Measurements from ENCODE around the gene DNAAF9.
"Not testable (repeated sequence)": the region's sequence is repeated elsewhere in the genome, so short reads cannot be mapped to it uniquely, and the experiment has no call there.

The DNAAF9 gene

GRCh38 chr20:3407040-3407770 lies at the start of gene DNAAF9:
Gene DNAAF9, minus strand, starts transcription at chr20:3407669. Its CDS starts 112 bp downstream, at chr20:3407557.
- DNase-seq = peak; percentile 38 to 44

DNA sequence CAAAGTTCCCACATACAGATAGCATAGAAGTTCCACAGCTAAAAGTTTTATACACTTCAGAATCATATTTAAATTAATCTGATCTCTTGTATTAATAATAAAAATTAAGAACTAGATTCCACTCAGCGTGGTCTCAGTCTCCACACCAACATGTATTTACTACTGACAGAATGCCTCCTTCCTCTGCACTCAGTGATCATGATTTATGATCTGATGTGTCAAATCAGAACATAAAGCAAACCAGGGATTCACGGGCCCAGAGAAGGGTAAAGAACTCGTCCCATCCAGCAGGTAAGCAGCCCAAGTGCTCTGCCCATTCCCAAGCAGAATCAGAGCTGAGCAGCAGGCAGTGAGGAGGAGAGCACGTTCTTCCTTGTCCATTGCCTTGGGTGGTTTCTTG lies 49.2 kb upstream of the DNAAF9 start:
- no peak for DNase-seq

DNA sequence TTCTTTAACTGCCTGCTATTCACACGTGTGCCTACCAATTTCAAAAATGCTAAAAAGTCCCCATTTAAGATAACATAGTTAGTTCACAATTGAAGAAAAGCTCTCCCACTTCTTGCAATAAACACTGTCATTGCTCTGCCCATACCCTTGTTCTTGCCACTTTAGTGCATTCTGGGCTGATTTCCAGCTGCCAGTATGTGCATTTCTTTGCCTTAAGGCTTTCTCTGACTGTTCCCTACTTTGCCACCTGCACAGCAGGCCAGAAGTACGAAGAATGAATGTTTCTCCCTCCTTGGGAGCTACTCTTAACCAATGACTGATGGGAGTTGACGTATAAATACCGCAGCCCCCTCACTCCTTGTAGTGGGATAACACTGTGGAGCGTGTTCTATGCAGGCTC lies 47.4 kb upstream of the DNAAF9 start:
- DNase-seq = no peak

DNA sequence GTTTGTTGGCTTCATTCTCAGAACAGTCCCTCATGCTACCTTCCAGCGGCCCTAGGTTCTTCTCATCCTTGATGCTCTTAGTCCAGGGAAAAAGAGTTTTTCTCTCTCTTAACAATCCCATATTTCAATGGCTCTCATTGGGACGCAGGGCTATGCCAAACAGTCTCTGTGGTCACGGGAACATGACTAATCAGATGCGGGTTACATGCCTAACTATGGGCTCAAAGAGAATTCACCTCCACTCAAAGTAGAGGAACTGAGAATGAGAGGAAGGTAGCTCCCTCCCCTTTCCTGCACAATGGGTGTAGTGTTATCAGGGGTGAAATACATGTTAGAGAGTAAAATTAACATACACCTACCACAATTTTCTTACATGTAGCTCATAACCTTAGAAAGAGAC lies 45.2 kb upstream of the DNAAF9 start:
- no peak for DNase-seq

- DNase-seq = no peak
Measured at GRCh38 chr20:3452136-3452535, 44.7 kb upstream of the DNAAF9 start.

GRCh38 chr20:3449319-3449718 lies 41.9 kb upstream of the DNAAF9 start:
- DNase-seq = no peak

- no peak for DNase-seq
Measured at GRCh38 chr20:3447321-3447720, 39.9 kb upstream of the DNAAF9 start.

DNA sequence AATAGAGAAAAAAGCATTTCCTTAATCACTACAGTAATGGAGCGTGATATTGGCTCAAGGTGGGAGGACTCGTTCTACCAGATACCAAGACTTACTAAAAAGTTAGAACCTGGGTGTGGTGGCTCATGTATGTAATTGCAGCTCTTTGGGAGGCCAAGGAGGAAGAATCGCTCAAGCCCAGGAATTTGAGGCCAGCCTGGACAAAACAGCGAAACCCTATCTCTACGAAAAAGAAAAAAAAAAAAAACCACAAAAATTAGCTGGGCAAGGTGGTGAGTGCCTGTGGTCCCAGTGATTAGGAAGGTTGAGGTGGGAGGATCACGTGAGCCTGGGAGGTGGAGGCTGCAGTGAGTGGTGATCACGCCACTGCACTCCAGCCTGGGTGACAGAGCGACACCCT lies 39.3 kb upstream of the DNAAF9 start:
- no peak for DNase-seq

DNA sequence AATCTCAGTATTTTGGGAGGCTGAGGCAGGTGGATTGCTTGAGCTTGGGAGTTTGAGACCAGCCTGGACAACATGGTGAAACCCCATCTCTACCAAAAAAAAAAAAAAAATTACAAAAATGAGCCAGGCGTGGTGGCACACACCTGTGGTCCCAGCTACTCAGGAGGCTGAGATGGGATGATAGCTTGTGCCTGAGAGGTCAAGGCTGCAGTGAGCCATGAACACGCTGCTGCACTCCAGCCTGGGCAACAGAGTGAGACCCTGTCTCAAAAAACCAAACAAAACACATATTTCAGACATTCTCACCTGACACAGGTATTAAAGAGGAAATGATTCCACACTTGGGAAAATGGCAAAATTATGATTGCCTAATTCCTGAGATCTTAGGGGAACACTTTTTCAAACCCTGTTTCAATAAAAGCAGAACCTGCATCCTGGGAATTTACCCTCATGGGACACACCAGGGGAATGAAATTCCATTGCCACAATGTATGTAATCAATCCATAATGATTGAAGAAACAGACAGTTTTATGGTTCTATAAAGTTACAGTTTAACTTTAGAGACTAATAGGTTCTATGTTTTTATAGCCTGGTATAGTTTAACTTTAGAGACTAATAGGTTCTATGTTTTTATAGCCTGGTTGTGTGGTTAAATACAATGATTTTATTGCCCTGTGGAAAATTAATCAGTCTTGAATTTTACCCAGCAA lies 29.6 kb upstream of the DNAAF9 start:
- no peak for DNase-seq

DNA sequence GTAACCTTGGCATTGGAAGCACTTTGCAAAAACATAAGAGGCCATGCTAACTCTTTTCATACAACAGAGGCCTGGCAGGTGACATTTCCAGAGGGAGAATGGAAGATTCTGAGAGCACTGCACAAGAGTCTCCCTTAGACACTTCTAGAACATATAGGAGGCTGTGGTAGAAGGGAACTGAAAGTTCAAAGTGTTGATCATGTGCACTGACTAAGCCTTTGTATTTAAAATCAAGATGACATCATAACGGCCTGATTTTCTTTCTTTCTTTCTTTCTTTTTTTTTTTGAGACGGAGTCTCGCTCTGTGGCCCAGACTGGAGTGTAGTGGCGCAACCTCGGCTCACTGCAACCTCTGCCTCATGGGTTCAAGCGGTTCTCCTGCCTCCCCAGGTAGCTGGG lies 26.8 kb upstream of the DNAAF9 start:
- DNase-seq = no peak

DNA sequence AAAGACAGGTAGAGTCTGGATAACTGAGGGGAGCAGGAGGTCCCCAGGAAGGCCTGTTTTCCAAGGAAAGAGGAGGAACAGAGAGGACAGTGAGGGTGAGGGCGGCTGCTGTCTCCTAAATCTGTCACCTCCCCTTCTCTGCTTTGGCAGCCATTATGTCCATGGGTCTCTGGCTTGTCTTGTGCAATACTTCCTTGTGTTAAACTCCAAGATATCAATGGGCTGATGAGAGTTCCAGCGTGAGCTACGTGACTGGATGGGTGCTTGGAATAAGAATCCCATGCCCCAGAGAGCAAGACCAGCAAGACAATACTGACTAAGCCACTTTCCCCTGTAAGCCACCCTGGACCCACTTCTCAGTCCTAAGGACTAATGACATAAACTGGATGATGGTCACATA lies 26.3 kb upstream of the DNAAF9 start:
- no peak for DNase-seq

GRCh38 chr20:3432844-3433243 lies 25.4 kb upstream of the DNAAF9 start:
- no peak for DNase-seq

DNA sequence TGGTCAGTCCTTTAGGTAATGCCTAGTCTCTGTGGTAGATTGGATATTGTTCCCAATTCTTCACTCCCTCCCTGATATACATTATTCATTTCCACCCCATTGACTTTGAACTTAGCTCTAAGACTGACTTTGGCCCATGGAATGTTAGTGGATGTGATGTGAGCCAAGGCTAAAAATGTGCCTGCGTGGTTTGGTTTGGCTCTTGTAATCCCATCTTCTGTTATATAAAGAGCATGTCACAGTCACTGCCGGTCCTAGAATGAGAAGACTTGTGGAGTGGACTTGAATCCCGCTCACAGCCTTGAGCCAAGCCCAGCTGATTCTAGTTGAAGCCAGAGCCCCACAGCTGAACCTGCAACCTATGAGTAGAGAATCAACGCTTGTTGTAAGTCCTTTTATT lies 23.6 kb upstream of the DNAAF9 start:
- DNase-seq = no peak

DNA sequence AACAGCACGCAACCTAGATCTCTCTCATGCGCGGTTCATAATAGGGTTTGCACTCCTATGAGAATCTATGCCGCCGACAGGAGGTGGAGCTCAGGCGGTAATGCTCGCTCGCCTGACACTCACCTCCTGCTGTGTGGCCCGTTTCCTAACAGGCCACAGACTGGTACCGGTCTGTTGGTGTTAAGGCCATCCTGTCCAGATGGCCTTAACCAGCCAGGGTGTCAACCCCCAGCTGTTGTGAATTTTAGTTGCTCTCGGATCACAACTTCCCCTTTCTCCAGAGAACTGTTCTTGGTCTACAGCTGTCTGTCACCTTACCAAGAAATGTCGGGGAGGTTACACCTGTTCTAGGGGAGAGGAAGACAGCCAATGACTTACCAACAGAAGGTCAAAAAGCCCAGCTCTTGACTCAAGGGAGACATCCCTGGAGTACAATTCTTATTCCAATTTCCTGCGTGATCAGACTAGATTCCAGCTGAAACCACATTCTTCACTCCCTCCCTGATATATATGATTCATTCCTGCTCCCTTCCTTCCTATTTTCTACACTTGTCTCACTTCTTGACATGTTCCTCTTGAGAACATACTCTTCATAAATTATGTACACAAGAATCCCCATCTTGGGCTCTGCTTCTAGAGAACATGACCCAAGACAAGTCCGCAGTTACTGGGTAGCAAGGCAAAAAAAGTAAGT lies 23.1 kb upstream of the DNAAF9 start:
- DNase-seq = no peak

DNA sequence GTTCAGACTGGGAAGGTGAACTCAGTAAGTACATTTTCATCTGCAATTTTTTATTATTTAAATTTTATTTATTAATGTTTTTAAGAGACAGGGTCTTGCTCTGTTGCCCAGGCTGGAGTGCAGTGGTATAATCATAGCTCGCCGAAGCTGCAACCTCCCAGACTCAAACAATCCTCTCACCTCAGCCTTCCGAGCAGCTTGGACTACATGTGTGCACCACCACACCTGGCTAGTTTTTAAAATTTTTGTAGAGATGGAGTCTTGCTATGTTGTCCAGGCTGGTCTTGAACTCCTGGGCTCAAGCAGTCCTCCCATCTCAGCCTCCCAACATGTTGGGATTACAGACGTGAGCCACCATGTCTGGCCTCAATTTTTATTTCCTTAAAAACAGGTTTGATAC lies 19.3 kb upstream of the DNAAF9 start:
- DNase-seq = not testable (repeated sequence)

- no peak for DNase-seq
Measured at GRCh38 chr20:3423126-3423525, 15.7 kb upstream of the DNAAF9 start.

- DNase-seq = no peak
Measured at GRCh38 chr20:3421985-3422384, 14.5 kb upstream of the DNAAF9 start.

- peak in 1 of 2 experiments; percentile 2 for DNase-seq
Measured at GRCh38 chr20:3420211-3420707, 12.8 kb upstream of the DNAAF9 start.

DNA sequence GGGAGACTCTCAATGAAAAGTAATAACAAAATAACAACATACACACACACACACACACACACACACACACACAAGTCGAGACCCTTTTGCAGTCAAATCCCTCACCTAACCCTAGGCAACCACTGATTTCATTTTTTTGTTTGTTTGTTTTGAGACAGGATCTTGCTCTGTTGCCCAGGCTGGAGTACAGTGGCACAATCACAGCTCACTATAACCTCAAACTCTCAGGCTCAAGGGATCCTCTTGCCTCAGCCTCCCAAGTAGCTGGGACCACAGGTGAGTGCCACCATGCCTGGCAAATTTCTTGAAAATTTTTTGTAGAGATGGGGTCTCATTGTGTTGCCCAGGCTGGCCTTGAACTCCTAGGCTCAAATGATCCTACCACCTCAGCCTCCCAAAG lies 10.7 kb upstream of the DNAAF9 start:
- DNase-seq = not testable (repeated sequence)

DNA sequence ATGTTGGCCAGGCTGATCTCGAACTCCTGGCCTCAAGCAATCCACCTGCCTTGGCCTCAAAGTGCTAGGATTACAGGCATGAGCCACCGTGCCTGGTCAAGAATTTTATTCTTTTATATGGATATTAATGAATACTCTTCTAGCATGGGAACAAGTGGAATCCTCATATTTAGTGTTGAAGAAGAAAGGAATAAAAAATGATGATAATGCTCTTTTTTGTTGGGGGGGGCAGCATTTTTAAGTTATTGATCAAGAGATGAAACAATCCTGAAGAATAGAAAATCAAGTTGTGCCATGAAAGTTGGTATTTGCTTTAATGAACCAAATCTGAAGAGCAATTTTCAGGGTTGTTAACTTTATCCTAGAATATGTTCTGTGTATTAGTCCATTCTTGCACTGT lies 6.7 kb upstream of the DNAAF9 start:
- no peak for DNase-seq

DNA sequence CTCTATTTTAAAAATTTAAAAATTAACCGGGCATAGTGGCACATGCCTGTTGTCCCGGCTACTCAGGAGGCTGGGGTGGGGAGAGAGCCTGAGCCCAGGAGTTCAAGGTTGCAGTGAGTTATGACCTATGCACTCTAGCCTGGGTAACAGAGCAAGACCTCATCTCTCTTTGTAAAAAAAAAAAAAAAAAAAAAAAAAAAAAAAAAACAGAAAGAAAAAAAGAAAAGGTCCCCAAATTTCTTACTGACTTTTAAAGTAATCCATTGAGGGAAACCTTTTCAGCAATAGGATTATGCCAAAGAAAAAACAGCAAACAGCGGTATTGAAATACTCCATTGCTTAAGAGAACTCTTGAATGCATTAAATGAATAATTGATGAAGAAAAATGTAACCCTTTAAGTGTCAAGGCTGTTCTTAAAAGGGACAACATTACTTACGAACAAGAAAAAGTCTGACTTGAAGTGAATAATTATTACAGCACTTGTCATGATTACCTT lies 6.0 kb upstream of the DNAAF9 start:
- no peak for DNase-seq

DNA sequence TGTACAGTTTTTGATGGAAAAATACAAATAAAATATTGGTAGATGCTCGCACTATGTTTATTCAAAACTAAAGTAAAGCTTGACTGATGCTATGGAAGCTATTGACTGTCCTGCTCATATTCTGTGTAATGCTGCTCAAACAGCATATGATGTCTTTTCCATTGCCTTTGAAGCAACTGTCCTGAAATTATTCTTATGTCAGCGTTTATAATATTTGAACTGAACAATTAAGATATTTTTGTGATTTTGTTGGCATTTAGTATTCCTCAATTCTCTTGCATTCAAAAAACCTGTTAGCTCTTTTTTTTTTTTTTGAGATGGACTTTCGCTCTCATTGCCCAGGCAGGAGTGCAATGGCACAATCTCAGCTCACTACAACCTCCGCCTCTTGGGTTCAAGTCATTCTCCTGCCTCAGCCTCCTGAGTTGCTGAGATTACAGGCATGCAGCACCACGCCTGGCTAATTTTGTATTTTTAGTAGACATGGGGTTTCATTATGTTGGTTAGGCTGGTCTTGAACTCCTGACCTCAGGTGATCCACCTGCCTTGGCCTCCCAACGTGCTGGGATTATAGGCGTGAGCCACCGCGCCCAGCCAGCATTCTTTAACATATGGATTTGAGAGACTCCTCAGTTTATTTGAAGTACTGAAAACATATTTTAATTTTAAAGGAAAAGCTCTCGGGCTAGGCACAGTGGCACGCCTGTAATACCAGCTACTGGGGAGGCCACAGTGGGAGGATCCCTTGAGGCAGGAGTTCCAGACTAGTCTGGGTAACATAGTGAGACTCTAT lies 5.3 kb upstream of the DNAAF9 start:
- no peak for DNase-seq

GRCh38 chr20:3410464-3410863 lies 3.0 kb upstream of the DNAAF9 start:
- no peak for DNase-seq

Measured in stimulated activated CD4-positive, alpha-beta T cell treated with anti-CD3 and anti-CD28 coated beads, Interleukin-4, amount 100 ng/mL, for 4 hours (primary cell).